H9 (cell line): Measurements from ENCODE around the gene LRP1B. TPM values are rescaled to one million over a fixed set of nuclear protein-coding genes. Genes with fewer than 3 reads are reported as not detected.

Source experiments
- DNase-seq: peaks from one replicate; pipeline ENCODE4 v3.0.0-alpha.2; 2017
- H2AFZ ChIP-seq: one replicate; pipeline ENCODE4 v1.6.1; 2013; ENCODE audit warnings: mild to moderate bottlenecking, low read length, control low read depth, moderate library complexity
- H2AK5ac ChIP-seq: 2 replicates; pipeline ENCODE4 v1.6.1; 2013; ENCODE audit warnings: low read length, control low read depth, mixed read lengths; ENCODE audit not compliant: insufficient read length
- H2BK120ac ChIP-seq: one replicate; pipeline ENCODE4 v1.6.1; 2013; ENCODE audit warnings: low read depth, mild to moderate bottlenecking, low read length, control low read depth, inconsistent platforms; ENCODE audit not compliant: poor library complexity, severe bottlenecking
- H2BK12ac ChIP-seq: 2 replicates; pipeline ENCODE4 v1.6.1; 2013; ENCODE audit warnings: low read length, control low read depth, mixed read lengths, low read depth; ENCODE audit not compliant: insufficient read length
- H2BK15ac ChIP-seq: 2 replicates; pipeline ENCODE4 v1.6.1; 2013; ENCODE audit warnings: low read depth, low read length, control low read depth
- H2BK20ac ChIP-seq: one replicate; pipeline ENCODE4 v1.6.1; 2013; ENCODE audit warnings: low read depth, mild to moderate bottlenecking, low read length, control low read depth, inconsistent platforms; ENCODE audit not compliant: poor library complexity, severe bottlenecking
- H2BK5ac ChIP-seq: 2 replicates; pipeline ENCODE4 v1.6.1; 2013; ENCODE audit warnings: low read length, control low read depth, mixed read lengths; ENCODE audit not compliant: insufficient read length
- H3K14ac ChIP-seq: 2 replicates; pipeline ENCODE4 v1.6.1; 2013; ENCODE audit warnings: low read length, control low read depth; ENCODE audit not compliant: insufficient read depth
- H3K18ac ChIP-seq: 2 replicates; pipeline ENCODE4 v1.6.1; 2013; ENCODE audit warnings: low read depth, mild to moderate bottlenecking, mixed read lengths, low read length, control low read depth; ENCODE audit not compliant: insufficient read length
- H3K23ac ChIP-seq: 2 replicates; pipeline ENCODE4 v1.6.1; 2013; ENCODE audit warnings: low read length, control low read depth, mixed read lengths, low read depth; ENCODE audit not compliant: insufficient read length
- H3K23me2 ChIP-seq: 2 replicates; pipeline ENCODE4 v1.6.1; 2013; ENCODE audit warnings: low read depth, mild to moderate bottlenecking, mixed read lengths, low read length, control low read depth; ENCODE audit not compliant: insufficient read length, poor library complexity, severe bottlenecking
- H3K27ac ChIP-seq: 2 replicates; pipeline ENCODE4 v1.5.1; 2013; ENCODE audit warnings: low read length, control low read depth, mixed read lengths, low read depth; ENCODE audit not compliant: insufficient read length
- H3K27me3 ChIP-seq: 2 replicates; pipeline ENCODE4 v1.6.1; 2013; ENCODE audit warnings: low read length, control low read depth, inconsistent platforms; ENCODE audit not compliant: insufficient read depth
- H3K4ac ChIP-seq: 2 replicates; pipeline ENCODE4 v1.6.1; 2013; ENCODE audit warnings: low read depth, mild to moderate bottlenecking, control low read depth, inconsistent platforms, low read length, moderate library complexity
- H3K4me1 ChIP-seq: 2 replicates; pipeline ENCODE4 v1.6.1; 2013; ENCODE audit warnings: low read length, control low read depth, inconsistent platforms; ENCODE audit not compliant: insufficient read depth
- H3K4me2 ChIP-seq: 2 replicates; pipeline ENCODE4 v1.6.1; 2013; ENCODE audit warnings: low read length, control low read depth, mixed read lengths; ENCODE audit not compliant: insufficient read length, insufficient read depth
- H3K56ac ChIP-seq: 2 replicates; pipeline ENCODE4 v1.6.1; 2013; ENCODE audit warnings: low read depth, mild to moderate bottlenecking, mixed read lengths, low read length, control low read depth; ENCODE audit not compliant: insufficient read length
- H3K79me1 ChIP-seq: 2 replicates; pipeline ENCODE4 v1.6.1; 2013; ENCODE audit warnings: low read depth, mild to moderate bottlenecking, moderate library complexity, low read length, control low read depth, inconsistent platforms; ENCODE audit not compliant: insufficient read depth, poor library complexity, severe bottlenecking
- H3K79me2 ChIP-seq: 2 replicates; pipeline ENCODE4 v1.6.1; 2013; ENCODE audit warnings: low read length, control low read depth, inconsistent platforms; ENCODE audit not compliant: insufficient read depth
- H3K9ac ChIP-seq: 2 replicates; pipeline ENCODE4 v1.6.1; 2013; ENCODE audit warnings: low read length, control low read depth, mixed read lengths; ENCODE audit not compliant: insufficient read length; ENCODE audit errors: extremely low read depth
- H3K9me3 ChIP-seq: one replicate; pipeline ENCODE4 v1.6.1; 2013; ENCODE audit warnings: low read depth, low read length, inconsistent platforms; ENCODE audit not compliant: control insufficient read depth
- H3T11ph ChIP-seq: one replicate; pipeline ENCODE4 v1.6.1; 2013; ENCODE audit warnings: mild to moderate bottlenecking, low read length, control low read depth, inconsistent platforms
- H4K20me1 ChIP-seq: one replicate; pipeline ENCODE4 v1.6.1; 2013; ENCODE audit not compliant: control insufficient read depth, insufficient read length, insufficient read depth
- H4K5ac ChIP-seq: 2 replicates; pipeline ENCODE4 v1.6.1; 2013; ENCODE audit warnings: low read depth, mild to moderate bottlenecking, mixed read lengths, low read length, control low read depth; ENCODE audit not compliant: insufficient read length
- H4K8ac ChIP-seq: replicated peaks from 2 replicates; pipeline ENCODE4 v1.6.1; 2013; ENCODE audit warnings: low read length, control low read depth, mixed read lengths, low read depth; ENCODE audit not compliant: insufficient read length
- H4K91ac ChIP-seq: 2 replicates; pipeline ENCODE4 v1.6.1; 2013; ENCODE audit warnings: low read depth, mild to moderate bottlenecking, moderate library complexity, mixed read lengths, low read length, control low read depth; ENCODE audit not compliant: insufficient read length
- H3K27ac Mint-ChIP-seq, 3 experiments: 2 replicates in 2 of 3; 3 replicates in 1 of 3; pipeline ENCODE4 v1.8.0; 2020 to 2021; ENCODE audit warnings: mixed read lengths in 3 of 3, mild to moderate bottlenecking in 1 of 3, moderate library complexity in 1 of 3
- H3K27me3 Mint-ChIP-seq: 2 replicates; pipeline ENCODE4 v1.8.0; 2021; ENCODE audit warnings: low read depth, mild to moderate bottlenecking, moderate library complexity, mixed read lengths
- H3K36me3 Mint-ChIP-seq, 3 experiments: 2 replicates in 2 of 3; 3 replicates in 1 of 3; pipeline ENCODE4 v1.8.0; 2020 to 2021; ENCODE audit warnings: low read depth in 3 of 3, mixed read lengths in 3 of 3; ENCODE audit not compliant: insufficient read depth in 1 of 3
- H3K4me1 Mint-ChIP-seq, 2 experiments: 2 replicates each; pipeline ENCODE4 v1.8.0; 2020; ENCODE audit warnings: mixed read lengths in 2 of 2
- H3K4me3 Mint-ChIP-seq, 2 experiments: 2 replicates in 1 of 2; 3 replicates in 1 of 2; pipeline ENCODE4 v1.8.0; 2020 to 2021; ENCODE audit warnings: mild to moderate bottlenecking in 2 of 2, mixed read lengths in 2 of 2, moderate library complexity in 1 of 2
- H3K9me3 Mint-ChIP-seq, 2 experiments: 2 replicates in 1 of 2; 3 replicates in 1 of 2; pipeline ENCODE4 v1.8.0; 2020; ENCODE audit warnings: mild to moderate bottlenecking in 2 of 2, mixed read lengths in 2 of 2, moderate library complexity in 1 of 2
- WGBS: extraction: QIAGEN DNeasy Blood & Tissue Kit; methylation state at CpG from one replicate; pipeline ENCODE4 v1.1.7; 2013; ENCODE audit warnings: missing lambda C conversion rate, low lambda C conversion rate, mixed read lengths; ENCODE audit not compliant: insufficient read length; ENCODE audit errors: extremely low coverage; 5-methylcytosine and 5-hydroxymethylcytosine counted together
- total RNA-seq: library from RNA; stranded (reverse); gene quantifications from 2 replicates; pipeline ENCODE4 v1.2.1, GENCODE V29; 2021
- TF ChIP-seq, protein P1 (sequence below): fragments of 200-600 bp; sonication (generic); conservative IDR thresholded peaks from 3 replicates; pipeline ENCODE4 v1.8.0; 2021; ENCODE audit warnings: antibody characterized with exemption, mild to moderate bottlenecking

The LRP1B gene
- total RNA-seq, 1 experiment from 2014 or later, result not detected

DNA sequence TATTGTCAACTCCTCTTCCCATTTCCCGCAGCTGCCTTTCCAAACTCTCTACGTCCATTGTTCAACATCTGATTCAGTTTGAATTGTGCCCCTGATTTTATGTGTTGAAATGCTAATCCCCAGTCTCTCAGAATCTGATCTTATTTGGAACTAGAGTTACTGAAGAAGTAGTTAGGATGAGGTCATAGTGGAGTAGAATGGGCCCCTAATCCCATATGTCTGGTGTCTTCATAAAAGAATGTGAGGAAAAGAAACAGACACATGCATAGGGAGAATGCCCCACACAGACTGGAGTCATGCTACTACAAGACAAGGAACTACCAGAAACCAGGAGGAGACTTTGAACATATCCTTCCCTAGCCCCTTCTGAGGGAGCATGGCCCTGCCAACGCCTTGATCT lies 99.2 kb downstream of the LRP1B start:
- Histone ChIP-seq H3K4me1 (no peaks in the 10 kb centered on the region; the same call in 1 of the 2 replicates), H3K9ac (no peak overlapping the region), H3K4ac (no peak overlapping the region), H3K14ac (no peak overlapping the region), H2BK12ac (no peak overlapping the region), H3K27ac (no peak overlapping the region), H3K79me2 (no peaks in the 10 kb centered on the region), H2BK15ac (no peak overlapping the region), H2BK5ac (no peak overlapping the region), H4K8ac (no peak overlapping the region), H2BK20ac (no peak overlapping the region), H3K56ac (no peak overlapping the region), H3K23me2 (no peaks in the 10 kb centered on the region), H3K23ac (no peak overlapping the region), H2AFZ (no peak overlapping the region), H2BK120ac (no peak overlapping the region), H3K79me1 (no peaks in the 10 kb centered on the region), H4K20me1 (no peaks in the 10 kb centered on the region), H3K4me2 (no peak overlapping the region), H3K27me3 (no peaks in the 10 kb centered on the region), H3K18ac (no peak overlapping the region), H3T11ph (no peak overlapping the region), H2AK5ac (no peak overlapping the region), H3K9me3 (no peaks in the 10 kb centered on the region), H4K5ac (no peak overlapping the region), H4K91ac (no peak overlapping the region)
- peaks cover 7 to 13% of the 10 kb centered on the region in 2 experiments for H3K4me1 Mint-ChIP-seq
- peaks cover 0 to 7% (median 0%) of the 10 kb centered on the region in 3 experiments; a peak in 2 of 7 replicates for H3K36me3 Mint-ChIP-seq
- TF ChIP-seq, protein P1, sequence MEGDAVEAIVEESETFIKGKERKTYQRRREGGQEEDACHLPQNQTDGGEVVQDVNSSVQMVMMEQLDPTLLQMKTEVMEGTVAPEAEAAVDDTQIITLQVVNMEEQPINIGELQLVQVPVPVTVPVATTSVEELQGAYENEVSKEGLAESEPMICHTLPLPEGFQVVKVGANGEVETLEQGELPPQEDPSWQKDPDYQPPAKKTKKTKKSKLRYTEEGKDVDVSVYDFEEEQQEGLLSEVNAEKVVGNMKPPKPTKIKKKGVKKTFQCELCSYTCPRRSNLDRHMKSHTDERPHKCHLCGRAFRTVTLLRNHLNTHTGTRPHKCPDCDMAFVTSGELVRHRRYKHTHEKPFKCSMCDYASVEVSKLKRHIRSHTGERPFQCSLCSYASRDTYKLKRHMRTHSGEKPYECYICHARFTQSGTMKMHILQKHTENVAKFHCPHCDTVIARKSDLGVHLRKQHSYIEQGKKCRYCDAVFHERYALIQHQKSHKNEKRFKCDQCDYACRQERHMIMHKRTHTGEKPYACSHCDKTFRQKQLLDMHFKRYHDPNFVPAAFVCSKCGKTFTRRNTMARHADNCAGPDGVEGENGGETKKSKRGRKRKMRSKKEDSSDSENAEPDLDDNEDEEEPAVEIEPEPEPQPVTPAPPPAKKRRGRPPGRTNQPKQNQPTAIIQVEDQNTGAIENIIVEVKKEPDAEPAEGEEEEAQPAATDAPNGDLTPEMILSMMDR, result no peak
- WGBS, result no CpG with 5 or more reads among the region's 3 CpGs
- peaks cover 0 to 6% of the 10 kb centered on the region in 2 experiments; a peak in 3 of 5 replicates for H3K9me3 Mint-ChIP-seq
- no peak for DNase-seq
- no peaks in the 10 kb centered on the region for H3K27me3 Mint-ChIP-seq
- H3K27ac Mint-ChIP-seq, result no peak overlapping the region
- no peak overlapping the region for H3K4me3 Mint-ChIP-seq
